Subcutaneous abdominal adipose tissue (tissue), 5 donors: ENCODE data around the gene POTEB3.
"Not testable (repeated sequence)": the region's sequence is repeated elsewhere in the genome, so short reads cannot be mapped to it uniquely, and the experiment has no call there.

Experiments used
- H3K27ac ChIP-seq: one replicate; pipeline ENCODE4 v1.7.0; 2013; ENCODE audit warnings: low read depth, mild to moderate bottlenecking, inconsistent platforms, low read length, moderate library complexity
- H3K27me3 ChIP-seq, 5 donors: one replicate each; pipeline ENCODE4 v1.7.0; 2013; ENCODE audit warnings: low read length in 5 of 5, inconsistent platforms in 1 of 5; ENCODE audit not compliant: control insufficient read depth in 5 of 5, insufficient read depth in 4 of 5
- H3K36me3 ChIP-seq, 5 donors: one replicate each; pipeline ENCODE4 v1.7.0; 2013; ENCODE audit warnings: low read length in 5 of 5; ENCODE audit not compliant: control insufficient read depth in 5 of 5, insufficient read depth in 5 of 5
- H3K4me1 ChIP-seq, 5 donors: one replicate each; pipeline ENCODE4 v1.7.0; 2013; ENCODE audit warnings: low read length in 5 of 5, mild to moderate bottlenecking in 3 of 5, moderate library complexity in 1 of 5; ENCODE audit not compliant: control insufficient read depth in 5 of 5, insufficient read depth in 5 of 5
- H3K4me3 ChIP-seq, 5 donors: one replicate each; pipeline ENCODE4 v1.7.0; 2013; ENCODE audit warnings: low read length in 5 of 5, low read depth in 1 of 5
- H3K9ac ChIP-seq, 5 donors: one replicate each; pipeline ENCODE4 v1.7.0; 2013; ENCODE audit warnings: low read length in 5 of 5, mild to moderate bottlenecking in 4 of 5, moderate library complexity in 3 of 5
- H3K9me3 ChIP-seq, 5 donors: one replicate each; pipeline ENCODE4 v1.7.0; 2013; ENCODE audit warnings: low read length in 5 of 5; ENCODE audit not compliant: control insufficient read depth in 5 of 5
- donor health status: healthy.
- donor health status: healthy.
- donor health status: healthy.
- donor health status: healthy.
- donor health status: healthy.

The POTEB3 gene

DNA sequence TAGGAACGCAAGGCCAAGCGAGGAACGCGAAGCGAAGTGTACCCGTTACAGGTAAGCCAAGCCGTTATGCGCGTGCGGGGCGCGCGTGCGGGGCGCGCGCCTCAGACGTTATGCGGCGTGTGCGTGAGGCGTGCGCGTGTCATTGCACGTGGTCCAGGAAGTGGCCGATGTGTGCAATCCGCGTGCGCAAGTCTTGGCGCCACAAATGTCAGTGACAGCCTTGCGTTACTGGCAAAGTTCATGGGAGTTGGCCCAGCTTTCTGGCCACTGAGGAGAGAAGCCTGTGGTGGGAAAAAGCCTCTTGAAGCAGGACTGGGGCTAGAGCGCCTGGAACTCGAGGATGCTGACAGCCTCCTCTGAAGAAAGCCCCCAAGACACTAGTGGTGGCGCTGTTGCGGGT is at the start of gene POTEB3:
Gene POTEB3 (minus strand): TSS at position 101 of the 400 bp plus-strand sequence. CDS start 488 bp downstream, outside the sequence.
- not testable (repeated sequence) for H3K27ac ChIP-seq, H3K4me1 ChIP-seq, H3K9me3 ChIP-seq, H3K4me3 ChIP-seq, H3K9ac ChIP-seq, H3K27me3 ChIP-seq, H3K36me3 ChIP-seq

DNA sequence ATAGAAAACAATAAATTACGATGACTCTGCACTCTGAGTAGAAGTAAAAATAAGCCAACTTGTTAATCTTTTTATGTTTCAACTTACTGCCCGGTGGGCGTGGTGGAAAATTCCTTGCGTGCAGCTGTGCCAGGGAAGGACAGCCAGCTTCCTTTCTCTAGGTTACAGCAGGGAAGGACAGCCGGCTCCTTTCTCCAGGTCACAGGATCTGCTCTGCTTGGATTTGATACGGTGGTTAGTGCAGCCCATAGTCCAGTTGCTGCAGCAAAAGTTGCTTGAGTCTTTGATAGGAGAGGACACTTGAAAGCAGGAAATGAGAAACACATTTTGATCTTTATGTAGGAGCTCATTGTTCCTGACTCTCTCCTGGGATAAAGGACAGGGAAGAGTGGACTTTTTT is 13.4 kb upstream of the POTEB3 start:
- not testable (repeated sequence) for H3K9ac ChIP-seq, H3K36me3 ChIP-seq, H3K9me3 ChIP-seq, H3K27ac ChIP-seq, H3K4me3 ChIP-seq, H3K4me1 ChIP-seq, H3K27me3 ChIP-seq

DNA sequence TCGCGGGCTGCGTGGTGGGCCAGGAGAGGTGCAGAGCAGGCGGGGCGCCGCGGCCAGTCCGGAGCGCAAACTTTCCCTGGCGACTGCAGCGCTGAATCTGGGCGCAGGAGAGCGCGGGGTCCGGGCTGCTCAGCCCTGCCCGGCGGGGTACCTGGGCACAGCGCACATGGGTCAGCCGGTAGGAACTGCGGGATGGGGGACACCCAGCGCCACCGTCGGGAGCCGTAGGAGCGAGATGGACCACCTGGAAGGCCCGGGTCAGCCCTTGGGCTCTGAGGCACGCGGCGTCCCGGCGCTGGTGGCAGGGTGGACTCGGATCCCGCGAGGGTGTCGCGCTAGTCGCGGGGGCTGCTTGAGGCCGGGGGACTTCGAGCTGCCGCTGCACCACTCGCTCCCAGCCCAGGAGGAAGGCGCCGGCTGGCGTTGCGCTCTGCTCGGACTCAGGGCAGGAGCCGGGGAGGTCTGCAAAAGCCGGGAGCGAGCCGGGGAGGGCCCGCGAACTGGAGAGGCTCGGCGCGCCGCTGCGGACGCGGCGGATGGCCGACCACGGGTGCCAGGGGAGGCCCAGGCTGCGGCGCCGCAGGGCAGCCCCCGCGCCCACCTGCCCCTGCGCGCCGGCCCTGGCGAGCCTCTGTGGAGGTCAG is 11.7 kb upstream of the POTEB3 start:
- not testable (repeated sequence) for H3K27ac ChIP-seq, H3K27me3 ChIP-seq, H3K4me3 ChIP-seq, H3K9ac ChIP-seq, H3K36me3 ChIP-seq, H3K4me1 ChIP-seq, H3K9me3 ChIP-seq

DNA sequence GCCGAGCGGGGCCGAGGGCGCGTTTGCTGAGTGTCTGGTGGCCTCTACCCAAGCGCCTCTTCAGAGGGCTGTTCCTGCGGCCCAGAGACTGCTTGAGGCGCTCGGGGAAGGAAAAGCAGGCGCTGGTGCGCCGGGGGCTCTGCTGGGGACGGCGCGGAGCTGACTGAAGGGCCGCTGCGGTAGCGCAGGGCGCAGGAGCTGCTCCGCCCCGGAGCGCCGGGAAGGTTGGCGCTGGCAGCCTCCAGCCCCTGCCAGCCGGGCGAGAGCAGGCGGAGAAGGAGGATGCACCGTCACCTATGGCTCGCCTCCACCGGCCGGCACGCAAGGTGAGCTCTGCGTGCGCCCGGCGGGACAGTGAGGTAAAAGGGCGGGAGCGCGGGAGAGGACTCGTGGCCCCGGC is 11.2 kb upstream of the POTEB3 start:
- H3K4me1 ChIP-seq, H3K4me3 ChIP-seq, H3K27me3 ChIP-seq, H3K36me3 ChIP-seq, H3K27ac ChIP-seq, H3K9me3 ChIP-seq, H3K9ac ChIP-seq: not testable (repeated sequence)

DNA sequence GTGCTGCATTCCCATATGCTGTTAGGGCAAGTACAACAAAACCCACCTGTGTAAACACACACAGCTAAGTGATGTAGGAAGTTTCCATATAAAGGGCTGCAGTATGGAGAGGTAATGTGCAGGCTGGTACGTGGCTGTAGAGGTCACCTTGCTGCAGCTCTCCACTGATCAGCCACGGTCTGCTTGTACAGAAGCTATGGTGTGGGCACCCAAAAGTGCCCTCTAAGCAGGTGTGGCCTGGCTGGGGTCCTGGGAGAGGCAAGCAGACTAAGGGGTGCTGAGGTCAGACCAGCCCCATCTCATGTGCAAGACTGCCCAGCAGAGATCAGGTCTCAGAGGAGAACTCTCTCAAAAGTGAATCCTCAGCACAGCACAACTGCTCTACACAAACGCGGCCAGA is 32.9 kb downstream of the POTEB3 start:
- H3K9ac ChIP-seq, H3K9me3 ChIP-seq, H3K27me3 ChIP-seq, H3K4me1 ChIP-seq, H3K4me3 ChIP-seq, H3K36me3 ChIP-seq, H3K27ac ChIP-seq: not testable (repeated sequence)

DNA sequence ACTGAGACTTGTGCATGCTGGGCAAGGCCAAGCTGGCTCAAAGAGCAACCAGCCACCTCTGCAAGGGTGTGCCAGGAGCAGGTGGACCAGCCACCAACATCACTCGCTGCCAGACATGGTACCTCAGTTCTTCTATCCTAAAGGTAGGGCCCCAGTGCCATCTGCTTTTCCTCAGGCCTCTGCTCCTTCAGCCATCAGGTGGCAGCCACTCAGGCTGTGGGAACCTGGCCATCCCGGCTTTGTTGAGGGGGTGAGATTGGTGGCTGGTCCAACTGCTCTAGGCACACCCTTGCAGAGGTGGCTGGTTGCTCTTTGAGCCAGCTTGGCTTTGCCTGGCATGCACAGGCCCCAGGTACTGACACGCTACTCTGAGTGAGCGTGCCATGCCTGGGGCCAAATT is 38.8 kb downstream of the POTEB3 start:
- not testable (repeated sequence) for H3K9ac ChIP-seq, H3K27ac ChIP-seq, H3K4me3 ChIP-seq, H3K4me1 ChIP-seq, H3K9me3 ChIP-seq, H3K36me3 ChIP-seq, H3K27me3 ChIP-seq

DNA sequence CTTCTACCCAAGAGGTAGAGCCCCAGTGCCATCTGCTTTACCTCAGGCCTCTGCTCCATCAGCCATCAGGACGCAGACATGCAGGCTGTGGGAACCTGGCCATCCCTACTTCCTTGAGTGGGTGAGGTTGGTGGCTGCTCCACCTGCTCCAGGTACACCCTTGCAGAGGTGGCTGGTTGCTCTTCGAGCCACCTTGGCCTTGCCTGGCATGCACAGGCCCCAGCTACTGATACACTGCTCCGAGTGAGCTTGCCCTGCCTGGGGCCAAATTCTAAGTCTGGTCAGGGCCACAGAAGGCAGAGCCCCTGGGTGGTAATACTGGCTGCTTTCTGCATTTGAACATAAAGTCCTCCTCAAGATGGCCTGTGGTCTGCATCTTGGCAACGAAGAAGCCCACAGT is 41.2 kb downstream of the POTEB3 start:
- not testable (repeated sequence) for H3K36me3 ChIP-seq, H3K4me1 ChIP-seq, H3K27ac ChIP-seq, H3K27me3 ChIP-seq, H3K9ac ChIP-seq, H3K4me3 ChIP-seq, H3K9me3 ChIP-seq

DNA sequence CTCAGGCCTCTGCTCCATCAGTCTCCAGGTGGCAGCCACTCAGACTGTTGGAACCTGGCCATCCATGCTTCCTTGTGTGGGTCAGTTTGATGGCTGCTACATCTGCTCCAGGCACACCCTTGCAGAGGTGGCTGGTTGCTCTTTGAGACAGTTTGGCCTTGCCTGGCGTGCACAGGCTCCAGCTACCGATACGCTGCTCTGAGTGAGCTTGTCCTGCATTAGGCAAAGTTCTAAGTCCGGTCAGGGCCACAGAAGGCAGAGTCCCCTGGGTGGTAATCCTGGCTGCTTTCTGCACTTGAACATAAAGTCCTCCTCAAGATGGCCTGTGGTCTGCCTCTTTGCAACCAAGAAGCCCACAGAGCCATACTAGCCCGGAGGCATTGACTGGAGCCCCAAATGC is 41.8 kb downstream of the POTEB3 start:
- not testable (repeated sequence) for H3K4me1 ChIP-seq

DNA sequence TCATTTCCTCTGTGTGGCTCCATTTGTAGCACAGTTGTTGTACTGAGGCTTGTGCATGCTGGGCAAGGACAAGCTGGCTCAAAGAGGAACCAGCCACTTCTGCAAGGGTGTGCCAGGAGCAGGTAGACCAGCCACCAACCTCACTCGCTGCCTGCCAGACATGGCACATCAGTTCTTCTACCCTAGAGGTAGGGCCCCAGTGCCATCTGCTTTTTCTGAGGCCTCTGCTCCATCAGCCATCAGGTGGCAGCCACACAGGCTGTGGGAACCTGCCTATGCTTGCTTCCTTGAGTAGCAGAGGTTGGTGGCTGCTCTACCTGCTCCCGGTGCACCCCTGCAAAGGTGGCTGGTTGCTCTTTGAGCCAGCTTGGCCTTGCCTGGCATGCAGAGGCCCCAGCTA is 42.6 kb downstream of the POTEB3 start:
- not testable (repeated sequence) for H3K4me3 ChIP-seq, H3K4me1 ChIP-seq, H3K9me3 ChIP-seq, H3K27ac ChIP-seq, H3K27me3 ChIP-seq, H3K36me3 ChIP-seq, H3K9ac ChIP-seq

More for the DNA sequence above, 41.8 kb downstream of the POTEB3 start:
- not testable (repeated sequence) for H3K9ac ChIP-seq, H3K4me3 ChIP-seq, H3K27me3 ChIP-seq, H3K36me3 ChIP-seq, H3K27ac ChIP-seq, H3K9me3 ChIP-seq

DNA sequence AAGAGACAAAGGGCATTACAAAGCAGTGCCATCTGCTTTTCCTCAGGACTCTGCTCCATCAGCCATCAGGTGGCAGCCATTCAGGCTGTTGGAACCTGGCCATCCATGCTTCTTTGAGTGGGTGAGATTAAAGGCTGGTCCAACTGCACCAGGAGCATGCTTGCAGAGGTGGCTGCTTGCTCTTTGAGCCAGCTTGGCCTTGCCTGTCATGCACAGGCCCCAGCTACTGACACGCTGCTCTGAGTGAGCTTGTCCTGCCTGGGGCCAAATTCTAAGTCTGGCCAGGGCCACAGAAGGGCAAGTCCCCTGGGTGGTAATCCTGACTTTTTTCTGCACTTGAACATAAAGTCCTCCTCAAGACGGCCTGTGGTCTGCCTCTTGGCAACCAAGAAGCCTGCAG is 43.1 kb downstream of the POTEB3 start:
- not testable (repeated sequence) for H3K9ac ChIP-seq, H3K4me1 ChIP-seq, H3K27me3 ChIP-seq, H3K9me3 ChIP-seq, H3K36me3 ChIP-seq, H3K4me3 ChIP-seq, H3K27ac ChIP-seq

DNA sequence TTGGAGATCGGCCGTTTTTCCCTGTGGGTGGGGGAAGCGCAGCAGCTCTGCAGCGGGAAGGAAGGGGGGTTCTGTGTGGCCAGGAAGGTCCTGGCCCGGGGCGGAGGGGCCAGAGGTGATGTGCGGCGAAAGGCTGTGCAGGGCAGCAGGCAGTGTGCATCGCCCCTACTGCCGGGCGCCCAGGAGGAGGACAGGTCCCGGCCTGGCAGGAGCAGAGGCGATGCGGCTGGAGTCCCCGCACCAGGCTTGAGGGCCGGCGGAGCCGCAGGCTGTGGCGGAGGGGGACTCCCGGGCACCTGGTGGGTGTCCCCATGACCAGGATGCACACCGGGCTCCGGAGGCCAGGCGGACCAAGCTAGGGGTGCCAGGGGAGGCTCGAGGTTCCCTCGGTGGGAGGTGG is 54.3 kb downstream of the POTEB3 start:
- not testable (repeated sequence) for H3K4me1 ChIP-seq, H3K27me3 ChIP-seq, H3K27ac ChIP-seq, H3K4me3 ChIP-seq, H3K9me3 ChIP-seq, H3K36me3 ChIP-seq, H3K9ac ChIP-seq
